Stimulated activated CD4-positive, alpha-beta T cell treated with anti-CD3 and anti-CD28 coated beads, TNF-alpha, amount 100 ng/mL, for 4 hours (primary cell): ENCODE measurements around the gene ALDH1A1.

Source experiments
- DNase-seq, 3 experiments: peaks; one replicate each; pipeline ENCODE4 v3.0.0-alpha.2; 2020; ENCODE audit warnings: low read depth in 3 of 3

The ALDH1A1 gene

DNA sequence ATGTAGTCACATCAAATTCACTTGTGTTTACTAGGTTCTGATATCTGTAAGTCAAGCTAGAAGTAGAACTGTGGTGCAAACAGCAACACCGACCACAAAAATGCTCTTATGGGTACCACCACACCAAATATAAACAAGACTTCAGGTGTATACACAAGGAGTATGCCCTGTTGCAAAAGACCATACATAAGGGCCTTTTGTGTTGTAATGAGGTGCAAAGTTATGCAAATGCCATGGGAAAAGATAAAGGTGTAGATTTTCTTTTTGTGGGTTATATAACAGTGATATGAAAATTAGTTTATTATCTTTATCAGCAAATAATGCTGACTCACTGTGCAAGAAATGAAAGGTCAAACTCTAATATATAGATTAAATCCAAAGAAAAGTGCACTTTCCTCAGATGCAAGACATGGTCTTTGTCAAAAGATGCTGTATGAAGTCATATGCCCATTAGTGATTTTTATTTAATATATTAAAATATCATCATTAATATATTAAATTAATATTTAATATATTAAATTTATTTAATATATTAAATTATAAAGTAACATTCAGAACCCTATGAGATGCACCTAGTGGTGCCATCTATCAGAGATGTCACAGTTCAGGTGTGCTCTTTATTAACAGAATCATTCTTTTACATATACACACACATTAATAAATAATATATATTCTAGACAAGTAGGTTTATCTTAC, 26.7 kb upstream of the ALDH1A1 start:
- DNase-seq, result no peak

DNA sequence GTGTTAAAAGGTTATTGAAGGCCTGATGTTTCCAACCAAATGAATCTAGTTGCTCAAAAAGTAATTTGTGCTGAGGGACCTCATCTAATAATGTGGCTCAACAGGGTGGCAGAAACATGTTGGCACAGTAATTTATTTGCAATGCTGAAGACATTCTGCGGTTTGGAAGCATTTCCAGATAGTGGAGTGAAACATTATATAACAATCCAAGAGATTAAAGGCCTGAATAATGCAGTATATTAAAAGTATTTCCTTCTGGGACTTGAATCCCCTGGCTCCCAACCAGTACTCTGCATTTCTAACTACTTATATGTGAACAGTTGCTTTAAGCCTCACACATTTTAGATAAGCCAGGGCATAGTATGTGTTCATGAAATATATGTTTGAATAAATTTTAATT, 25.9 kb upstream of the ALDH1A1 start:
- no peak for DNase-seq

DNA sequence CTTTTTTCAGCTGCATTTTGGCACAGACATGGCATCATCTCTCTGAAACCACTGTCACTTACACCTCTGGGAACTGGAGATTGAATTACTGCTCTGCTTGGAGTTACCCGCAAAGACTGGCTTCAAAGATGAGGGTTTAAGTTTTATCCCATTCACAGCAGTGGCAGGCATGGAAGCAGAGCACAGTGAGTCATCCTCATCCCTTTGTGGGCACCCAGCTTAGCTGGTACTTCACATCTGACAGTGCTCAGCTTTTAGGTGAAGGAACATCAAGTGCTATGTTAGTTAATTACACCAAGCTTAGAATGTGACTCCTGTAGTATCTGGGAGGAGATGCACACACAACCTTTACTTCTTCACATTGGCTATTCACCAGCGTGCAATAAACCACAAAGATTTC, 24.8 kb upstream of the ALDH1A1 start:
- no peak for DNase-seq

DNA sequence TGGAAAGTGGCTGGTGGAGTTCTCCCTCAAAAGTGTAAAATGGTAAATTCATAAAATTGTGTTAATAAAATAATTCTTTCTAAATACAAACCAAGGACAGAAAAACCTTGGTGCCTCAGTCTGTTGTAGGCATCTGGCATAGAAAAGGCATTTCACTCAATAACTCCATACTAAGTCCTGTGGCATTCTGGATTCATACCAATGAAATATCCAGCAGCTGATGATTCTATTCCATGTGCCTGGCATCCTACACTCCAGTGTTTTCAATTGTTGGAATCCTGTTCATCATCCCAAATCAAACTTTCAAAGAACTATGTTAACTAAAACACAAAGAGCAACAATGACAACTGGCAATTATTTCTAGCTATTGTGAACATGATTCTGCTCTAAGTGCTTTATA, 21.6 kb upstream of the ALDH1A1 start:
- no peak for DNase-seq

DNA sequence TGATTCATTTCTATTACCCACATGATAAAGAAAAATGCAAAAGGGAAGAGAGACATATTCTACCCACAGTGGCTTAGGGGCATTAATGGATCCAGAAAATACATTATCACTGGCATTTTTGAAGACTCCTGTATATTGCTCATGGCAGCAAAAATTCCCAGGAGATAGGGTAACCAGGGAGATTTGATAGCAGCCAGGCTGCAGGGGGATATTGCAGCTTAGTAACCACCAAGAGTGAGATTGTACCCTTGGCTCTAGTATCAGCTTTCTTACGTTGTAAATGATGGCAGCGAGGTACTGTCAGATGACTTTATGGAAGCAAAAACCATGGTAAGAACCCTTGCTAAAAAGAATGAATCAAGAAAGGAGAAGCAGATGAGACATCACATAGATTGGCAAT, 19.8 kb upstream of the ALDH1A1 start:
- no peak for DNase-seq

DNA sequence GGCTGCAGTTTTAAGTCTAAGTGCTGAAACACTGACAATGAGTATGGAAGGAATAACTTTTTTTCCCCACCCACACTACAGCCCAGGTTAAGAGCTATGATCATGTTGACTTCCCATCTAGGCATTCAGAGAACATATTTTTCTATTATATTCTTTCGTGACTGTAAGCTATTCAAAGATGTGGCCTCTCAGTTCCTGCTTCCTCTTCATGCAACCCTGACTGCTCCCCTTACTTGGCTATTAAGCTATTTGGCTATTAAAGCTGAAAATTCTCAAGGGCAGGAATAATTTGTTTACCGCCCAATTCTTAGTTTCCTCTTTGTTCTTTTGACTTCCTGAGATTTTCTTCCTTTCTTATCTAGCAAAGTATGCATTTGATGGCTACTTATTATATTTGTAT, 18.6 kb upstream of the ALDH1A1 start:
- DNase-seq, result no peak

DNA sequence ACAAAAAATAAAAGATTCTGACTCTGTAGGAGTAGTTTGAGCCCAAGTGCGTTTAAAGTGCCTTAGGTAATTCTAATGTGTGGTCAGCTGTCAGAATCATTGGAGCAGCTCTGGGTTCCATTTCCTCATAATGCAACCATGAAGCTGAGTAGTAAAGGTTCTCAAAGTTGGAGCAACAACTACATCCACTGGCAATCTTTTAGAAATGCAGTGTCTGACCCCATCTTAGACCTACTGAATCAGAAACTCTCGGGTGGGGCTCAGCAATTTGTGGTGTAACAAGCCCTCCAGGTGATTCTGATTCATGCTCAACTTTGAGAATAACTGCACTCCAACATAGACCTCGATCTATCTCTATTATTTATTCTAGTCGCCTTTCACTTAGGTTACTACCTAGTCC, 7.6 kb upstream of the ALDH1A1 start:
- DNase-seq, result no peak

DNA sequence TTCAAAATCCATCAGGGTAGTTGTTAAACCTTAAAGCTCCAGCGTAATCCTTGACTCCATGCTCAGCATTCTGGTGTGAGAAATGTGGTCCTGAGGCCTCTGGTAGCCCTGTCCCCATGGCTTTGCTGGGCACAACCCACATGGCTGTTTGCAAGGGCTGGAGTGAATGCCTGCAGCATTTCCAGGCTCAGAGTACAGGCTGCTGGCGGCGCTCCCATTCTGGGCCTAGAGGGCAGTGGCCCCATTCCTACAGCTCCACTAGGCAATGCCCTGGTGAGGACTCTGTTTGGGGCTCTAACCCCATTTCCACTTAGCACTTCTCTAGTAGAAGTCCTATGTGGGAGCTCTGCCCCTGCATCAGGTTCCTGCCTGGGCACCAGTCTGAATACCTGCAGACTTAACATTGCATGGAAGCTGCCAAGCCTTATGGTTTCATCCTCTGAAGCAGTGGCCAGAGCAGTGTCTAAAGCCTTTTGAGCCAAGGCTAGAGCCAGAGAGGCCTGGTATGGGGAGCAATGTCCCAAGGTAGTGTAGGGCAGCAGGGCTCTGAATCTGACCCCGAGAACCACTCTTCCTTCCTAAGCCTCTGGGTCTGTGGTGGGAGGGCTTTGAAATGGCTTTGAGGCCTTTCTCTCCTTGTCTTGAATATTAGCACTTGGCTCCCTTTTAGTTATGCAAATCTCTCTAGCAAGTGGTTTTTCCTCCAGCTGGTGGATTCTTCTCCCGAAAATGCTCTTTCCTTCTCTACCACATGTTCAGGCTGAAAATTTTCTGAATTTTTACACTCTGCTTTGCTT, 5.8 kb upstream of the ALDH1A1 start:
- no peak for DNase-seq

DNA sequence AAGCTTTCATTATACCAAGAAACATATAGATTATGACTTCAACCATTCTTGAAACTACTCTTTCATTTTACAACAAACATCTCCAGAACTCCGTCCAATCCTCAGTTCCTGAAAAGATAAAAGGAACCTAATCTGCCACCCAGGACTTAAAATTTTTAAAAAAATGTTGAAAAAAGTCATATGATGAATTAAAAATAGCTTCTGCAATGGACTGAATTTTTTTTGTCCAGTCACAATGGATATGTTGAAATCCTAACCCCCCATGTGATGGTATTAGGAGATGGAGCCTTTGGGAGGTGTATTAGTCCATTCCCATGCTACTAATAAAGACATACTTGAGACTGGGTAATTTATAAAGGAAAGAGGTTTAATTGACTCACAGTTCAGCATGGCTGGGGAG, 2.7 kb upstream of the ALDH1A1 start:
- no peak for DNase-seq

DNA sequence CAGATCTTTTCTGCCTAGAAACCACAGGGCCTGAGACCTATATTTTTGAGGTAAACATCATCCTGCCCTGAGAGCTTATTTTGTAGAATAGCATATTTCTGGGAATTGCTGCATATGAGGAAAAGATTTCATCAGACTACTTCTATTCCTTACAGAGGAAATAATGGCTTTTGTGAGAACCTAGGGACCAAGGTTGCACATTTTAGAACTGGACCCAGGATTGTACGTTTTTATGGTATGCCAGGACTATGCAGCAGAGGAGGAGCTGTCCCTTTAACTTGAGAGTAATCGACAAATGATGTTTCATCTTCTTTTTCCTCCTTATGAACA, 2.2 kb upstream of the ALDH1A1 start:
- DNase-seq, result no peak

DNA sequence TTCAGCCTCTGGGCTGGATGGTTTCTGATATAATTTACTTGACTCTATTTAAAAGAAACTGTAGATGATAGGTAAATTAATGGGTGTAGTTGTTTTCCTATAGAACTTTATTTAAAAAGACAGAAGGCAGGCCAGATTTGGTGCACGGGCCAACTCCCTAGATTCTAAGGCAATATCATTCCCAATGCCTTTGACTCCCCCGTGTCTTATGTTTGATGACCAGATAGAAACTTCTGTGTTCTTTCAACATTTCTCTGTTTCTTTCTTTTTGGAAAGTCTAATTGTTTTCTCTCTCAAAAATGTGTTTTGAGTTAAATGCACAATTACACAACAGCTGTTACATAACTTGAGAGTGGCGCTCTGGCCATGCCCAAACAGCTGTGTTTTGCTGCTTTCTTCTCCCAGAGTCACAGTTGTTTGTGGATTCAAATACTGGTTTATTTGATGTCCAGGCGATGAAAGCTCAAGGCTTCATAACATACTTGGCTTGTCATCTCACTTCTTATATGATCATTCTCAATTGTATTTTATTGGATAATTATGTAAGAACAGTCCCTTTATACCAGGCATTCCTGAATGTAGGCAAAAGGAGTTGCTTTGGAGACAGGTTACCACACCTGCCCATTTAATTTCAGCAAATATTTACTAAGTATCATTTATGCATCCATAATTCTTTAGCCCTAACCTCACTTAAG, 1.7 kb upstream of the ALDH1A1 start:
- DNase-seq, result no peak

DNA sequence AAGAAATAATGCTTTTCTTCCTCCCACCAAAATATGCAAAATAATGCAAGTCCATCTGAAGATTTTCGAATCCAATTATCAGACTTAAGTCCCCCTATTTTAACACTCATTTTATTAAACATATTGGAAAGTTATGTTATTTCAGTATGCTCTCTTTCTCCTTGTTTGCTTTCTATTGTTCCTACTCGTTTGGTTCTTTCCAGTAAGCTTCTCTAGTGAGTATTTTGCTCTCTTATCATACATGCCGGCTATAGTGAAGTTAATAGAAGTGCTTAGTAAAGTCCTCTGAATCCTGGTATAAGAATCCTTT, 517 bp downstream of the ALDH1A1 start:
- DNase-seq, result no peak

DNA sequence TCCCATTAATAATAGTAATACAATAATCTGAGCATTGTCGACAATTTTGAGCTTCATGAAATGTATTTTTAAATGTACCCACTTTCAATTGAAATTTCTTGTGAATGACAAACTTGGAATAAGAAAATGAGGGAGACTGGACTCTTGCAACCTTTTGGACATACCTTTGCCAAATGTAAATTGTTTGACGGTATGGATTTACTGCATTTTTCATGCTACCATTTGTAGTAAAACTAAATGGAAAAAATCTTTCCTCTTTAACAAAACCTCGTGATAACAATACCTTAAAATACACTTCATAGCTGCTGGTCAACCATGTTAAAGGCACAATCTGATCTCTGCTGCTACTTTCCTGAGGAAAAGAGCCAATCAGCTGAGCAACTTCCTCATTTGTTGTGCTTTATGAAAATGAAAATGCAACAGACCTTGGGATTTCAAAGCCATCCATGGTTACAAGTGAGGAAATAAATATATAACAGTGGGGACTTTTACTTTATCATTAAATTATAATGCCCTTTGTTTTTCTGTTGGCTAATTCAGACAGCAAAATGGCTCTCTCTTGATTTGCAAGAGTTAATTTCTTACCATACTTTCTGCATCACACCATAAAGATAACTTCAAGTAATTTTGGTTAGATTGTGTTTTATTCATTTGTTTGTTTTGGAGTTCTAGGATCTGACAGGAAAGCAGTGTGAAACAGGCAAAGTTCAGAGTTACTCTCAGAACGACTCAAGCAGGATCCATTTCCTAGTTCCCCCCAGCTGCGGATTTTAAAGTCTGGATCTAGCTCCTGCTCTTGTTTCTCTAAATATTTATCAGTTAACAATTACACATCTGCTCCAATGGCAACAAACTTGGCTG, 1.1 kb downstream of the ALDH1A1 start:
- no peak for DNase-seq

DNA sequence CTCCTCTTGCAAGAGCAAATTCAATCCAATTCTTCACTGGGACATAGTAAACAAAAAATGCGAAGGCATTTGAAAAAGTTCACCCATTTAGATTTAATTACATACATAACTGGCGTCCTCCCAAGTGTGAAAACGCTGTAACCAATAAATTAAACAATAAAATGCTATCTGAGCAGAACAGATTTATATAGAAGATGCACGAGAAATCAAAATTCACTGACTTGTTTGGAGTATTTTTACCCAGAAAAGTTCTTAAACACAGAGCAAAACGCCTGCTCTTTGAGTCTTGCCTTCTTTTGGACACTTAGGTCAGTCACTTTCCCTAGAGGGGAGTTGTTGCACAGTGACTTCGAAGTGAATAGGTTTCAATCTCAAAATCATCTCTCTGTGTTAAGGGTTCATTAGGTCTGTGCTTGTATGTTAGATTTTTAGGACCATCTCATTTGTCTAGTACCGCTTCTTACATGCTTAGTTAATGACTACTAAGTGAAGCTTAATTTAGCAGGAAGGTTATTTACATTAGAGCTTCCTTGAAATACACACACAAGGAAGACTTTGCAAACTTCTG, 1.9 kb downstream of the ALDH1A1 start:
- DNase-seq, result no peak

DNA sequence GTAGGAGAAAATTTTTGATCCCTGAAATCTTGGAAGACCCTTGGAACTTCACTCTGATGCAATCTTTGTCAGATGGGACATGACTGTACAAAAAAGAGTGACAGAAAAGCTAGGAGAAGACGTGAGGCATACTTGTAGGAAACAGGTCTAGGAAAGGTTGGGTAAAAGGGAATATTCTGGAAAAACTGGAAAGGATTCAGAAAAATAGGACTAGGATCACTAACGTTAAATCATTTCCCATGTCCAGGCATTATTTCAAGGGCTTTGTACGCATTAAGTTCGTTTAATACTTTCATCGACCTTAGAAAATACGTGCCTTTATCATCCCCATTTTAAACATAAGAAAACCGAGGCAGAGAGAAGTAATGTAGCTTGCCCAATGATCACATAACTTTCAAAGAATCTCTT, 2.9 kb downstream of the ALDH1A1 start:
- no peak for DNase-seq

DNA sequence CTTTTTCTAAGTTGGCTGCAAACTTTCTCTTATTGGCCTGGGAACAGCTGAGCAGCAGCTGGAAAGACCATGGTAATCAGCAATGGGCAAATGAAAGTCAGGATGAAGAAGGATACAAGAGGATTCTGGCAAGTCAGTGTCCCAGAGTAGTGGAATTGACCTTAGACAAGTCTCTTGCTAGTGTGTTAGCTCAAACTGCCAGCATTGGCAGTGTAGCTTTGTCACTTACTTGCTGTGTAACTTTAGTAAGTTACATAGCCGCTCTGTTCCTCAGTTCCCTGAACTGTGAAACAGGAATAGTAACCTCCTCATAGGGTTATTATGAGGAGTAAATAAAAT, 3.6 kb downstream of the ALDH1A1 start:
- DNase-seq, result no peak

DNA sequence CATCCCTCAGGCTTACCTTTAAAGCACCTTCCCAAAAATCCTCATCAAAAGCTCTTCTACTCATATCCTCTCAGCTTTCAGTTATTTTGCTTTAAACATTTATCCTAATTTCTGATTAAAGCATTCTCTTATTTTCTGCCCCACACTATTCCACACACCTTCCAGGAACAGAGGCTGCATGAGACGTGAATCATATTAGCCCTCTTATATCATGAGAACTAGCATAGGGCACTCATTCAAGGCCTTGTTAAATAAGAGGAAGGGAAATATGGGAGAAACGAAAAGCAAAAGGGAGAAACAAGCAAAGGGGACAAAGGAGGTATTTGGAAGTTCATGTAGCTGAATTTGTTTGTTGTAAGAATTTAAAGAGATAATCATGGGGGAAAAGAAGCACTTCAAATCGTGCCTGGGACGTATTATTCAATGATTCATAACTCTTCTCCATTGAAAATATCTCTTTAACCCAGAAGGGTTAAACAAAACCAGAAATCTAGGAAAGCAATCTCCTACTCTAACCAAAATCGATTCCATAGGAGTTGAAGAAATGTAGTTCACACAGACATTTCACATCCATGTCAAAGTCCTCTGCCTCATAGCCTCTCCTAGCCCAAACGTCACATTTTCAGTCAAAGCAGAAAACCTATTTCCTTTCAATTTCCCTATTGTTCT, 4.1 kb downstream of the ALDH1A1 start:
- no peak for DNase-seq

DNA sequence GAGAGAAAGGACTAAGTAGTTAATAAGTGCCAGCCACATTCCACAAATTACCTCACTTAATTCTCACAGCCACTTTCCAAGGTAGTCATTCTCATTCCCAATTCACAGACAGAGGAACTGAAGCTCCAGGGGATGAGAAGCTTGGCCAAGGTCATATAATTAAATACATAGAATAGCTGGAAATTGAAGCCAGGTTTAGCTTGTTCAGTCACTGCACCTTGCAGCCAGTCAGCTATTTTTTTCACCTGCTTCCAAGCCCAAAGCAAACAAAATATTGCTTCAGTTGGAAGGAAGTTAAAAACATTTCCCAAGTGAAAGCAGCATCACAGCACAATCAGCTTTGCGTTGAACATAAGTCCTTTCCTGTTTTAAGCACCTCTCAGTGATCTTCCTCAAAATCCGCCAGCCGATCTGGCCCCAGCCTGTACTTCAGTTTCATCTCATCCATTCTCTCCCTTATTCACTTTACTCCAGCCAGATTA, 4.8 kb downstream of the ALDH1A1 start:
- DNase-seq, result no peak

DNA sequence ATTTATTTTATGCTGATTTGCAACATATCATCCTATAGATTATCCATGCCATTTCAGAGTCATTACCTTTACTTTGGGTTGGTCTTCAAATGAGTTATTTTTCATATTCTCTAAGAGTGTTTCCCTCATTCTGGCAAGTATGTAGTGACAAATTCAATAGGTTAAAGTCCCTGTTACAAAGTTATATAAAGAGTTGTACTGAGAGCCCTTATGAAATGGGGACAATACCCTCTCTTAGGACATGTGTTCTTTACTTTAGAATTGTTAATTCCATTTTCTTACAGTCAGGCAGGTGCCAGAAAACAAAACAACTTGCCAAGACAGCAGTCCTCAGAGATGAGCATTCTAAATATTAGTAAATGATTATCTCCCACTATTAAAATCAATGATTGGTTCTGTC, 6.0 kb downstream of the ALDH1A1 start:
- no peak for DNase-seq

DNA sequence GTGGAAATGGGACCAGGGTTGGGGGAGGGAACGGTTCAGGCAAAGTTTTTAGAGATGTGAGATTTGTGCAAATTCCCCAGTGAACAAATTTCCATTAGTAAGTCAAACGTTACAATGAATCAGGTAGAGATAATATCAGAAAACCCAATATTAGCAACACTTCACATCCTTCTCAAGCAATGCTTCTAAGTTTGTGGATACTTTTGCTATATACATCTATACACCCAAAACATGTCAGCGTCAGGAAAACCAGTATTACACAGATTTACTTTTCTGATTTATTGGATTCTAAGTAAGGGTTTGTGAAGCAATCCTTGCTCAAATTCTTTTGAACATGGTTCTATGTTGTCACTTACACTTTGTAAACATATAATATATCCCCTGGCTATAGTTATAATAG, 6.5 kb downstream of the ALDH1A1 start:
- DNase-seq, result no peak

DNA sequence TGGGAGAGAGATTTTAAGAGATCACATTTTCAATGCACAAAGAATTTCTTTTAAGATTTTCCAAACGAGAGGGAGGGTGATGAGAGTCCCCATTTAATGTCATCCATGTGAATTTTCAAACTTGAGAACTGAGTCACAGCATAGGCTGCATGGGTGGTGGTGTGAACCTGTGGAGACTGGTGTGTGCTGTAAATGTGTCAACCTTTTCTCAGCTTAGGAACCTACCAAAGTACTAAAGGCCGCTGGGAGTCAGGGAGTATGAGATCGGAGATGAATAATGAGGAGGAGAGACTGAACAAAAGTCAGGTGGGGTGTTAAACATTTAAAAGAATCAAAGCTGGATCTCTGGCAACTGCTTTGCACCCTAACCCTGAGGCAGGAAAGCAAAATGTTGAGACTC, 7.5 kb downstream of the ALDH1A1 start:
- DNase-seq, result no peak
